WI38 (cell line): ENCODE measurements around the gene BTF3L4.

Experiments
- H3K4me3 ChIP-seq: 2 replicates; pipeline ENCODE4 v1.5.1; 2011; ENCODE audit warnings: low read depth, mild to moderate bottlenecking, control low read depth, low read length
- CTCF ChIP-seq: IDR thresholded peaks from 2 replicates; pipeline ENCODE4 v1.5.1; 2012; ENCODE audit warnings: low read depth, mild to moderate bottlenecking, control low read depth, low read length

BTF3L4 gene

GRCh38 chr1:52057255-52057654 is 1.2 kb downstream of the BTF3L4 start:
- H3K4me3 ChIP-seq: peak overlapping the region; percentile 79
- TF ChIP-seq CTCF: no peak

- no peak for TF ChIP-seq CTCF
- peak overlapping the region; percentile 79 for H3K4me3 ChIP-seq
These were observed 1.9 kb downstream of the BTF3L4 start for GRCh38 chr1:52057876-52058415.

DNA sequence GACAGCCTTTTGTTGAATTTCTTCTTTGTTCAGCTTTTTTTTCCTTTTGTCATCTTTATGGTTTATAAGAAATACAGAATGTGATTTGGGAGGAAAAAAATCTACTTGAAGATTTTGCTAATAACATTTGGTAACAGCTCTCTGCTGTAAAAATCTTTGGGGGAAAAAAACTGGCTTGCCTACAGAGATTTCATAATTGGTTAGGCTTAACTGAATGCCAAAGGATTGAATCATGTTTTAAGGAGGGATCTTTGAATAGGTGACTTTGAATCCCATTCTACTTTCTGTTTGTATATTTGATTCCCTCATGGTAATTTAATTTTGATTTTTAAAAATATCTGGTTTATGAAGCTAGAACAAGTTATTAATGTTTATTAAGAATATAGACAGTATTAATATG is 3.2 kb downstream of the BTF3L4 start:
- no peak overlapping the region for H3K4me3 ChIP-seq
- no peak for TF ChIP-seq CTCF

DNA sequence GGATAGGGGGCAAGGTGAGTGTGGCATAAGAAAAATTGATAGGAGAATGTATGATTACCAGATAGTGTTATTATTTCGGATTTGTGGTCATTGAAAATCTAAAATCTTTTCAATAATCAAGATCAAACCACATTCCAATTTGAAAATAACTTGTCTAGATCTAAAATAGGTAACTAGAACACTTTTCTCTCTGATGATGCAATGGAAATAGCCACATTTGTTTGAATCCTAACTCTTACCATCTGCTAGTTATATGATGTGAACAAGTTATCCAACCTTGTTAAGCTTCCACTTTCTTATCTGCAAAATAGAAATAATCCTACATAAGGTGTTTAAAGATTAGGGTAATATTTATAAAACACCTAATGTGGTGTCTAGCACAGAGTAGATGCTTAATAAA is 3.8 kb downstream of the BTF3L4 start:
- no peak overlapping the region for H3K4me3 ChIP-seq
- TF ChIP-seq CTCF: no peak

DNA sequence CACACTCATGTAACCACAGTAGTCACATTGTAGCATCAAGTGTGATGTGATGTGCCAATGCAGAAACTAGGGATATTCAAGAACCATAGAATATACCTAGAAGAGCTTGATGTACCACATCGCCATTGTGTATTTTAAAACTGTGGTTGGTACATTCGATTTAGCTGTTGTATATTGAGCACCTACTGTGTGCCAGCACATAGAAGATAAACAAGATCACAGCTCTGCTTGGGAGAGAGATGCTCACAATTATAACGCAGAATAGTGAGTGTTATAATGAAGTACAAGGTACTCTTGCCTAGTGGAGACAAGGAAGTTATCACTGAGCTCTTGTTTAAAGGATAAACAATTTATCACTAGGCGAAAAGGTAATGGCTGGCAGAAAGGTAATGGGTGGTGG is 4.7 kb downstream of the BTF3L4 start:
- TF ChIP-seq CTCF: no peak
- no peak overlapping the region for H3K4me3 ChIP-seq

- no peak for TF ChIP-seq CTCF
- H3K4me3 ChIP-seq: no peak overlapping the region
These were observed 7.1 kb downstream of the BTF3L4 start for GRCh38 chr1:52063192-52063591.

DNA sequence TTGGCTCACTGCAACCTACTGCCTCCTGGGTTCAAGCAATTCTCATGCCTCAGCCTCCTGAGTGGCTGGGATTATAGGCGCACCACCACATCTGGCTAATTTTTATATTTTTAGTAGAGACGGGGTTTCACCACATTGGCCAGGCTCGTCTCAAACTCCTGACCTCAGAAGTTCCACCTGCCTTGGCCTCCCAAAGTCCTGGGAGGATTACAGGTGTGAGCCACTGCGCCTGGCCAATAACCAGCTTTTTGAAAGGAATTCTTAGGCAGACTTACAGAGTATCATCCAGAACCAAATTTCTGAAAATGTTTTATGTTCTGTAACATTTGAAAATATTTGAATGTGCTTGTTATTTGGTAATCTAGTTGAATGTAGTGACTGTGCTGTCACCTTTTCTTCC is 14.6 kb downstream of the BTF3L4 start:
- no peak for TF ChIP-seq CTCF
- no peak overlapping the region for H3K4me3 ChIP-seq
